ENCODE results near the gene BEND3. TPM values are rescaled to one million over a fixed set of nuclear protein-coding genes. Genes with fewer than 3 reads are reported as not detected.

Gene BEND3
- total RNA-seq, 1 experiment from 2014 or later, result 7.7 TPM

DNA sequence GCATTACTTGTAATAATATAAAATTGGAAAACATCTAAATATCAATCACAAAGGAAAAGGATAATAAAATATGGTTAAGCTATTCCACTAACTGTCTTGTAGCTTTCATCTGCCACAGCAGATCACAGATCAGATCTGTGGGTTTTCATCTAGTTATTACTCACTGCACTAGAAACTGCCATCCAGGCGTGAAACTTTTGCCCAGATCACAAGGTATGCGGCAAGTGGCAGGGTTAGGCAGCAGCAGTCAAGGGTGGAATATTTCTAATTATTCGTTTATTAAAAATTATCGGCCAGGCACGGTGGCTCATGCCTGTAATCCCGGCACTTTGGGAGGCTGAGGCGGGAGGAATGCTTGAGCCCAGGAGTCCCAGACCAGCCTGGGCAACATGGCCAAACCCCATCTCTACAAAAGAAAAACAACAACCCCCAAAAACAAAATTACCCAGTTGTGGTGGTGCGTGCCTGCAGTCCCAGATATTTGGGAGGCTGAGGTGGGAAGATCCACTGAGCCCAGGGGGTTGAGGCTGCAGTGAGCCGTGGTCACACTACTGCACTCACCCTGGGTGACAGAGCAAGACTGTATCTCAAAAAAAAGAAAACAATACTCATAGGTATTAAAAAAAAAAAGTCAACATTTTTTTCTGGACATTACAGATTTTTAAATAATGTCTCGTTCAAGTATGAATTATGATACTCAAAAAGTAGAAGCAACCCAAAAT lies 32.1 kb downstream of the BEND3 start:
- no peak overlapping the region for H3K4me3 ChIP-seq (ENCODE audit: low read length)
- H3K79me2 ChIP-seq (ENCODE audit: low read length), result no peaks in the 10 kb centered on the region
- no peaks in the 10 kb centered on the region for H3K27me3 ChIP-seq (ENCODE audit: low read length)
- no peak overlapping the region for H2AFZ ChIP-seq (ENCODE audit: low read length)
- H3K36me3 ChIP-seq (ENCODE audit: insufficient read depth, low read length), result peaks cover 10% of the 10 kb centered on the region
- no peak overlapping the region for H3K27ac ChIP-seq (ENCODE audit: low read length)
- DNase-seq, result no peak
- no peak overlapping the region for H3K9ac ChIP-seq (ENCODE audit: low read length)
- H3K4me1 ChIP-seq (ENCODE audit: low read length), result no peaks in the 10 kb centered on the region
- no peak overlapping the region for H3K4me2 ChIP-seq (ENCODE audit: low read depth, low read length, poor library complexity, severe bottlenecking)
- H4K20me1 ChIP-seq (ENCODE audit: insufficient read depth, low read depth, low read length), result no peaks in the 10 kb centered on the region
- no peaks in the 10 kb centered on the region for H3K9me2 ChIP-seq (replicated peaks; ENCODE audit: insufficient read depth, low read length)
- no peaks in the 10 kb centered on the region for H3K9me3 ChIP-seq (ENCODE audit: low read length)

DNA sequence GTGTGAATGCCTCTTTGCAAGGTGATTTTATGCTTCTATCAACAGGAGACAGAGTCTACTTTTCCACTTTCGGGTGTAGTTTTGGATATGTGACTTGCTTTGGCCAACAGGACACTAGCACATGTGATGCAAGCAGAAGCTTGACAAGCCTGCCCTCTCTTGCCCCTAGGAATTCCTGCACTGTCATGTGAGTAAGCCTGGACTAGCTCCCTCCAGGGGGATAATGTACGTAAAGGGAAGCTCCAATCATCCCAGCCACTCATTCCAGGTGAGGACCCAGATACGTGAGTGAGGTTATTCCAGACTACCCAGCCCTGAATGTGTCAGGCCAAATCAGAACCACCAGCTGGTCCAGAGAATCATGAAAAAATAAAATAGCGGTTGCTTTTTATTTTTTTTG lies 33.3 kb downstream of the BEND3 start:
- no peak for DNase-seq

DNA sequence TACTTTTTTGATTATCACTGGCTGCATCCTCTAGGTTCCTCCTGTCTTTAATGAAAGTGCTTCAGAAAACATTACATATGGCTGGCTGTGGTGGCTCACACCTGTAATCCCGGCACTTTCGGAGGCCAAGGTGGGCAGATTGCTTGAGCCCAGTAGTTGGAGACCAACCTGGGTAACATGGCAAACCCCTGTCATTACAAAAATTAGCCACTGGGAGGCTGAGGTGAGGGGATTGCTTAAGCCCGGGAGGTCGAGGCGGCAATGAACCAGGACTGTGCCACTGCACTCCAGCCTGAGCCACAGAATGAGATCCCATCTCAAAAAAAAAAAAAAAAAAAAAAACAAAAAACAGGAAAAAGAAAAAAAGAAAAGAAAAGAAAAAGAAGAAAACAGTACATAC lies 35.3 kb downstream of the BEND3 start:
- peak; percentile 68 for DNase-seq
- H3K9ac ChIP-seq (ENCODE audit: low read length), result no peak overlapping the region
- no peaks in the 10 kb centered on the region for H3K9me3 ChIP-seq (ENCODE audit: low read length)
- H3K4me1 ChIP-seq (ENCODE audit: low read length), result no peaks in the 10 kb centered on the region
- H3K36me3 ChIP-seq (ENCODE audit: insufficient read depth, low read length), result peaks cover 2% of the 10 kb centered on the region; the same call in 1 of the 2 replicates
- H3K9me2 ChIP-seq (replicated peaks; ENCODE audit: insufficient read depth, low read length), result no peaks in the 10 kb centered on the region
- no peaks in the 10 kb centered on the region for H3K79me2 ChIP-seq (ENCODE audit: low read length)
- H4K20me1 ChIP-seq (ENCODE audit: insufficient read depth, low read depth, low read length), result no peaks in the 10 kb centered on the region
- no peak overlapping the region for H3K4me2 ChIP-seq (ENCODE audit: low read depth, low read length, poor library complexity, severe bottlenecking)
- no peak overlapping the region for H3K27ac ChIP-seq (ENCODE audit: low read length)
- H3K4me3 ChIP-seq (ENCODE audit: low read length), result no peak overlapping the region
- no peak overlapping the region for H2AFZ ChIP-seq (ENCODE audit: low read length)
- no peaks in the 10 kb centered on the region for H3K27me3 ChIP-seq (ENCODE audit: low read length)

More for the DNA sequence above, 33.3 kb downstream of the BEND3 start:
- Histone ChIP-seq H3K36me3 (ENCODE audit: insufficient read depth, low read length) (peaks cover 9% of the 10 kb centered on the region), H4K20me1 (ENCODE audit: insufficient read depth, low read depth, low read length) (no peaks in the 10 kb centered on the region), H3K79me2 (ENCODE audit: low read length) (no peaks in the 10 kb centered on the region), H3K27ac (ENCODE audit: low read length) (no peak overlapping the region), H3K9me2 (replicated peaks; ENCODE audit: insufficient read depth, low read length) (no peaks in the 10 kb centered on the region), H3K4me1 (ENCODE audit: low read length) (no peaks in the 10 kb centered on the region), H3K9me3 (ENCODE audit: low read length) (no peaks in the 10 kb centered on the region), H3K27me3 (ENCODE audit: low read length) (no peaks in the 10 kb centered on the region), H3K4me3 (ENCODE audit: low read length) (no peak overlapping the region), H3K9ac (ENCODE audit: low read length) (no peak overlapping the region), H2AFZ (ENCODE audit: low read length) (no peak overlapping the region), H3K4me2 (ENCODE audit: low read depth, low read length, poor library complexity, severe bottlenecking) (no peak overlapping the region)

DNA sequence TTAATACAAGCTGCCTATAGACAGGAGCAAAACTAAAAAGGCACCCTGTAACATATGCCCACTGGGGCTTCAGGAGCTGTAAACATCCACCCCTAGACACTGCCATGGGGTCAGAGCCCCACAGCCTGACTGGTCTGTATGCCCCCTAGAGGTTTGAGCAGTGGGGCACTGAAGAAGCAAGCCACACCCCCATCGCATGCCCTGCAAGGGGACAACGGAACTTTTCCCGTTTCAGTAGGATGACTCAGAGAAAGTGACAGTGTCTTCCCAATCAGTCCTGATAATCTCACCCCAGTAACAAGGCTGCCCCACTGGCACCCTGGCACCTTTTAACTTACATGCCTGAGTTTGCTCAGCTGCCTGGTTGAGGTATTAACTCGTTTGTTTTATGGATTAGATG lies 35.9 kb downstream of the BEND3 start:
- no peak overlapping the region for H2AFZ ChIP-seq (ENCODE audit: low read length)
- no peaks in the 10 kb centered on the region for H3K9me2 ChIP-seq (replicated peaks; ENCODE audit: insufficient read depth, low read length)
- H3K79me2 ChIP-seq (ENCODE audit: low read length), result no peaks in the 10 kb centered on the region
- no peak for DNase-seq
- H3K9ac ChIP-seq (ENCODE audit: low read length), result no peak overlapping the region
- no peaks in the 10 kb centered on the region; the same call in 1 of the 2 replicates for H3K36me3 ChIP-seq (ENCODE audit: insufficient read depth, low read length)
- no peaks in the 10 kb centered on the region for H3K9me3 ChIP-seq (ENCODE audit: low read length)
- no peaks in the 10 kb centered on the region for H3K27me3 ChIP-seq (ENCODE audit: low read length)
- no peak overlapping the region for H3K4me3 ChIP-seq (ENCODE audit: low read length)
- no peaks in the 10 kb centered on the region for H4K20me1 ChIP-seq (ENCODE audit: insufficient read depth, low read depth, low read length)
- H3K4me2 ChIP-seq (ENCODE audit: low read depth, low read length, poor library complexity, severe bottlenecking), result no peak overlapping the region
- H3K27ac ChIP-seq (ENCODE audit: low read length), result no peak overlapping the region
- no peaks in the 10 kb centered on the region for H3K4me1 ChIP-seq (ENCODE audit: low read length)

DNA sequence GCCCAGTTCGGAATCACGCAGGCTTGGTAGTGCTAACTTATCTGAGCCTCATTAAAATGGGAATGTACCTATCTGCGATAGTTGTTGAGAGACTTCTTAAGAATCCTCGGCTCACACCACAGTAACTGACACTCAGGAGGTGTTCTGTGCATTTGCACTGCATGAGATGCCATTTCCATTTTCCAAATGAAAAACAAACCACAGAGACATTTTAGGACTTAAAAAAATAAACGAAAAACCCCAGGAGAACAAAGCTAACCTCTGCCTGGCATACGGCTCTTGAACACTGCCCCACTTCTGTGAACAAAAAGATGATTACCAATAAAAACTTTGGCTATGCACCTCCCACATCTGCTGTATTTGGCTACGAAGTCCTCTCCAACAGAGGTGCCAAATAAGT lies 37.6 kb downstream of the BEND3 start:
- Histone ChIP-seq H3K9me2 (replicated peaks; ENCODE audit: insufficient read depth, low read length) (no peaks in the 10 kb centered on the region), H3K79me2 (ENCODE audit: low read length) (no peaks in the 10 kb centered on the region), H3K4me1 (ENCODE audit: low read length) (no peaks in the 10 kb centered on the region), H3K4me2 (ENCODE audit: low read depth, low read length, poor library complexity, severe bottlenecking) (no peak overlapping the region), H3K9ac (ENCODE audit: low read length) (no peak overlapping the region), H3K36me3 (ENCODE audit: insufficient read depth, low read length) (no peaks in the 10 kb centered on the region; the same call in 1 of the 2 replicates), H3K9me3 (ENCODE audit: low read length) (no peaks in the 10 kb centered on the region), H4K20me1 (ENCODE audit: insufficient read depth, low read depth, low read length) (no peaks in the 10 kb centered on the region), H3K27me3 (ENCODE audit: low read length) (no peaks in the 10 kb centered on the region), H3K4me3 (ENCODE audit: low read length) (no peak overlapping the region), H2AFZ (ENCODE audit: low read length) (no peak overlapping the region), H3K27ac (ENCODE audit: low read length) (no peak overlapping the region)
- DNase-seq, result no peak

DNA sequence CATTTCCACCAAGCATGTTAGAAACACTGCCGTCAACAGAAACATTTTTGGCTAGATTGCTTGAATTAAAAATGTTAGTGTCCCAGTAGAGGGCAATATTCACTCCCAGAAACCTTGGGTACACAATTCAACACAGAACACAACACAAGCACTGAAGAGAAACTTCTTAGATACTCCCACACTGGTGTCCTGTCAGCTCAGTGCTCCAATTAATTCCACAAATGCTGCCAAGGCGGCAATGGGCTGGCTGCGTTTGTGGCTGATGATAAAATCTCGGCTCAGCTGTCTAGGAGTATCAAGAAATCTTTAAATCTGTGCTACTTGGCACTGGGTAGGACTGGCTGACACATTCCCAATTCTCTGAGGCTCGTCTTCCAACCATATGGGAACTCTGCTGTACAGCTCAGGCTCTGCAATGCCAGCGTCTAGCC lies 39.3 kb downstream of the BEND3 start:
- Histone ChIP-seq H3K4me1 (ENCODE audit: low read length) (no peaks in the 10 kb centered on the region), H4K20me1 (ENCODE audit: insufficient read depth, low read depth, low read length) (no peaks in the 10 kb centered on the region), H3K27ac (ENCODE audit: low read length) (no peak overlapping the region), H2AFZ (ENCODE audit: low read length) (no peak overlapping the region), H3K4me3 (ENCODE audit: low read length) (no peak overlapping the region), H3K36me3 (ENCODE audit: insufficient read depth, low read length) (no peaks in the 10 kb centered on the region), H3K4me2 (ENCODE audit: low read depth, low read length, poor library complexity, severe bottlenecking) (no peak overlapping the region), H3K9ac (ENCODE audit: low read length) (no peak overlapping the region), H3K9me3 (ENCODE audit: low read length) (no peaks in the 10 kb centered on the region), H3K79me2 (ENCODE audit: low read length) (no peaks in the 10 kb centered on the region), H3K27me3 (ENCODE audit: low read length) (no peaks in the 10 kb centered on the region), H3K9me2 (replicated peaks; ENCODE audit: insufficient read depth, low read length) (no peaks in the 10 kb centered on the region)
- peak; percentile 54 for DNase-seq

DNA sequence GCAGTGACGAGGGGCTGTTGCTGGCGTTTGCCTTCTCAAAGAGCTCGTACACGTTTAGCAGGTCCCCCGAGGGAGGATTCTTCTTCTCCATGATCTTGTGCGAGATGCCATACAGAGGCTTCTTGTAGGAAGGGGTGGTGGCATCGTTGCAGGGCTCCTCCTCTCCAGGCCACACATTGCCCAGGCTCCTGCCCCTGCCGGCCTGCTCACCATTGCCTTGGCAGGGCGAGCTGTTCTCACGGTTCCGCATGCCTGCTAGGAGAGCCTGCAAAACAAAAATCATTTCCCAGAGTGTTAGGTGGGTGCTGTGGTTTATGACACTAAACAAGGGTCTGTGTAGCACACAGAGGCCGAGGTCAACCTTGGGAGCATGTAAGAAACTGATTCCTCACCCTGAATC lies 44.6 kb downstream of the BEND3 start:
- no peak overlapping the region for H3K9ac ChIP-seq (ENCODE audit: low read length)
- H3K9me2 ChIP-seq (replicated peaks; ENCODE audit: insufficient read depth, low read length), result no peaks in the 10 kb centered on the region
- H3K4me1 ChIP-seq (ENCODE audit: low read length), result no peaks in the 10 kb centered on the region
- no peak for DNase-seq
- H3K79me2 ChIP-seq (ENCODE audit: low read length), result no peaks in the 10 kb centered on the region
- no peaks in the 10 kb centered on the region for H3K27me3 ChIP-seq (ENCODE audit: low read length)
- H3K36me3 ChIP-seq (ENCODE audit: insufficient read depth, low read length), result no peaks in the 10 kb centered on the region
- no peaks in the 10 kb centered on the region for H4K20me1 ChIP-seq (ENCODE audit: insufficient read depth, low read depth, low read length)
- H3K9me3 ChIP-seq (ENCODE audit: low read length), result no peaks in the 10 kb centered on the region
- no peak overlapping the region for H3K27ac ChIP-seq (ENCODE audit: low read length)
- no peak overlapping the region for H3K4me3 ChIP-seq (ENCODE audit: low read length)
- H2AFZ ChIP-seq (ENCODE audit: low read length), result no peak overlapping the region
- H3K4me2 ChIP-seq (ENCODE audit: low read depth, low read length, poor library complexity, severe bottlenecking), result no peak overlapping the region

DNA sequence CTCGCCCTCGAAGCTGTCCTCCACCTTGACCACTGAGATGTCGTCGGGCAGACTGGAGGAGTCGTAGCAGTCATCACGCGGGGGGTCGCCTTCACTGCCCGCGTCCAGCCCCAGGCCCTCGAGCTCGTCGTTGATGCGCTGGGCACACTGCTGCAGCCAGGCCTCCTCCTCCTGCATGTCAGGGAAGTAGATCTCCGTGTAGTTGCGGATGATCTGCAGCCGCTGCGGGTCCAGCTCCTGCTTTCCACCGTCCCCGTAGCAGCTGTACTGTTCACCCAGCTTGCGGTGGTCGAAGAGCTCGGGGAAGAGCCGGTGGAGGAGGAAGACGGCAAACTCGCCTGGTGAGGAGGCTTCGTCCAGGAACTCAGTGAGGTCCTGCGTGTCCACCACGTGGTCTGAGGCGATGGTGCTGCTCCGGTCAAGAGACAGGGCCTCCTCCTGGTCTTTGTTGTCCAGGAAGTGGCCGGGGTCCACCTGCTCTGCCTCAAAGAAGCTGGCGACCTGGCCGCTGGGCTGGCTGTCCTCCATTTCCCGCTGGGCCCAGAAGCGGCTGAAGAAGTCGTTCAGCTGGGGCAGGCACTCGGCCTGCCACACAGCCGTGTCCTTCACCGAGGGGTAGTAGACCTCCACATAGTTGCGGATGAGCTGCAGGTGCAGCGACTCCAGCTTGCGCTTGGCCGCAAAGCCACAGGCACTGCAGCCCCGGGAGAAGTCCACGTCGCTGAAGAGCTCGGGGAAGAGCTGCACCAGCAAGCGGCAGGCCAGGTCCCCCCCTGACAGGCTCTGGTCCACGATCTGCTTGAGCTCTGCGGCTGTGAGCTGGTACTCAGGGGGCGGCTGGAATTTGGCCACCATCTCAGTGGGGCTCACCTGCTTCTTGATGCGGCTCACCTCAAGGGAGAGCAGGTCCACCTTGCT lies 45.4 kb downstream of the BEND3 start:
- H3K36me3 ChIP-seq (ENCODE audit: insufficient read depth, low read length), result no peaks in the 10 kb centered on the region
- no peaks in the 10 kb centered on the region for H3K79me2 ChIP-seq (ENCODE audit: low read length)
- H3K4me3 ChIP-seq (ENCODE audit: low read length), result no peak overlapping the region
- H3K4me2 ChIP-seq (ENCODE audit: low read depth, low read length, poor library complexity, severe bottlenecking), result no peak overlapping the region
- H3K4me1 ChIP-seq (ENCODE audit: low read length), result no peaks in the 10 kb centered on the region
- H3K27ac ChIP-seq (ENCODE audit: low read length), result no peak overlapping the region
- no peak overlapping the region for H3K9ac ChIP-seq (ENCODE audit: low read length)
- H4K20me1 ChIP-seq (ENCODE audit: insufficient read depth, low read depth, low read length), result no peaks in the 10 kb centered on the region
- H3K27me3 ChIP-seq (ENCODE audit: low read length), result no peaks in the 10 kb centered on the region
- DNase-seq, result no peak
- no peaks in the 10 kb centered on the region for H3K9me3 ChIP-seq (ENCODE audit: low read length)
- H2AFZ ChIP-seq (ENCODE audit: low read length), result no peak overlapping the region
- H3K9me2 ChIP-seq (replicated peaks; ENCODE audit: insufficient read depth, low read length), result no peaks in the 10 kb centered on the region

Data from Karpas-422 (cell line).